Muscle layer of colon (tissue), 2 donors: ENCODE measurements around the gene MLF1.

Experiments
- H3K27ac ChIP-seq: one replicate; pipeline ENCODE4 v1.7.0; 2013; ENCODE audit warnings: low read depth, mild to moderate bottlenecking, low read length, moderate library complexity
- H3K27me3 ChIP-seq, 2 donors: one replicate each; pipeline ENCODE4 v1.7.0; 2013; ENCODE audit warnings: low read length in 2 of 2, mild to moderate bottlenecking in 2 of 2; ENCODE audit not compliant: insufficient read depth in 2 of 2, control insufficient read depth in 1 of 2
- H3K36me3 ChIP-seq: one replicate; pipeline ENCODE4 v1.7.0; 2013; ENCODE audit warnings: mild to moderate bottlenecking, low read length; ENCODE audit not compliant: insufficient read depth
- H3K4me1 ChIP-seq: one replicate; pipeline ENCODE4 v1.7.0; 2013; ENCODE audit warnings: mild to moderate bottlenecking, low read length; ENCODE audit not compliant: insufficient read depth
- H3K4me3 ChIP-seq, 2 donors: one replicate each; pipeline ENCODE4 v1.7.0; 2013; ENCODE audit warnings: low read length in 2 of 2, low read depth in 1 of 2, mild to moderate bottlenecking in 1 of 2, moderate library complexity in 1 of 2
- H3K9ac ChIP-seq: one replicate; pipeline ENCODE4 v1.7.0; 2013; ENCODE audit warnings: low read length
- H3K9me3 ChIP-seq: one replicate; pipeline ENCODE4 v1.7.0; 2013; ENCODE audit warnings: mild to moderate bottlenecking, low read length
- donor health status: abdominal sarcoma.
- donor health status: Adenocarcinoma of cecum.

MLF1 gene

GRCh38 chr3:158651192-158651591, 80.2 kb downstream of the MLF1 start:
- H3K27ac ChIP-seq = no peak overlapping the region
- H3K4me1 ChIP-seq = no peaks in the 10 kb centered on the region
- H3K27me3 ChIP-seq = no peaks in the 10 kb centered on the region
- H3K9me3 ChIP-seq = no peaks in the 10 kb centered on the region
- H3K36me3 ChIP-seq = peaks cover 43% of the 10 kb centered on the region
- no peak overlapping the region for H3K9ac ChIP-seq
- H3K4me3 ChIP-seq = no peak overlapping the region

- no peak overlapping the region for H3K27ac ChIP-seq
- no peak overlapping the region for H3K4me3 ChIP-seq
- H3K36me3 ChIP-seq = peaks cover 36% of the 10 kb centered on the region
- no peaks in the 10 kb centered on the region for H3K4me1 ChIP-seq
- H3K9ac ChIP-seq = no peak overlapping the region
- no peaks in the 10 kb centered on the region for H3K9me3 ChIP-seq
- H3K27me3 ChIP-seq = no peaks in the 10 kb centered on the region
Observed at GRCh38 chr3:158652463-158652862, 81.5 kb downstream of the MLF1 start.
